Lower leg skin (tissue), 4 donors: Measurements from ENCODE around the gene CDC42. TPM values are rescaled to one million over a fixed set of nuclear protein-coding genes. Genes with fewer than 3 reads are reported as not detected.

Source experiments
- DNase-seq, 2 donors: peaks; one replicate each; pipeline ENCODE4 v3.0.0-alpha.2; 2019; ENCODE audit warnings: low spot score in 2 of 2
- H3K4me3 ChIP-seq: fragments of 200-600 bp; sonication (generic); 2 replicates; pipeline ENCODE4 v1.5.1; 2017; ENCODE audit warnings: mild to moderate bottlenecking, low read depth; ENCODE audit not compliant: poor library complexity, severe bottlenecking
- POLR2A ChIP-seq, 2 donors: fragments of 450-650 bp; IDR thresholded peaks; one replicate each; pipeline ENCODE4 v1.6.1; 2016 to 2017; ENCODE audit warnings: antibody characterized with exemption in 2 of 2, mild to moderate bottlenecking in 1 of 2, moderate library complexity in 1 of 2
- WGBS, 2 donors: methylation state at CpG; one replicate each; pipeline ENCODE4 v1.1.5; 2018; 5-methylcytosine and 5-hydroxymethylcytosine counted together
- intact Hi-C: fragments of 100-400 bp; cut with DNase I; formaldehyde crosslinking; loops from one replicate; pipeline ENCODE4 v1.15.0; 2023; ENCODE audit warnings: low total_unique reads
- total RNA-seq, 4 donors: library from RNA; depleted of rRNA; stranded (reverse); fragments of >200 nt; gene quantifications; one replicate each; pipeline ENCODE4 v1.1.0, GENCODE V29; 2016
- TF ChIP-seq, protein P1 (sequence below), 3 donors: fragments of 450-650 bp; IDR thresholded peaks; one replicate each; pipeline ENCODE4 v1.5.1; 2016; ENCODE audit warnings: antibody characterized with exemption in 3 of 3, mild to moderate bottlenecking in 3 of 3, moderate library complexity in 2 of 3

Gene CDC42
- total RNA-seq, 4 donors from 2014 or later, result 162 to 226 (median 203) TPM

GRCh38 chr1:22127731-22128130, 75.2 kb downstream of the CDC42 start:
- 68 to 75% methylated on average over 3 of the region's 3 CpGs for WGBS, 2 donors
- DNase-seq, result no peak
- TF ChIP-seq, protein P1, sequence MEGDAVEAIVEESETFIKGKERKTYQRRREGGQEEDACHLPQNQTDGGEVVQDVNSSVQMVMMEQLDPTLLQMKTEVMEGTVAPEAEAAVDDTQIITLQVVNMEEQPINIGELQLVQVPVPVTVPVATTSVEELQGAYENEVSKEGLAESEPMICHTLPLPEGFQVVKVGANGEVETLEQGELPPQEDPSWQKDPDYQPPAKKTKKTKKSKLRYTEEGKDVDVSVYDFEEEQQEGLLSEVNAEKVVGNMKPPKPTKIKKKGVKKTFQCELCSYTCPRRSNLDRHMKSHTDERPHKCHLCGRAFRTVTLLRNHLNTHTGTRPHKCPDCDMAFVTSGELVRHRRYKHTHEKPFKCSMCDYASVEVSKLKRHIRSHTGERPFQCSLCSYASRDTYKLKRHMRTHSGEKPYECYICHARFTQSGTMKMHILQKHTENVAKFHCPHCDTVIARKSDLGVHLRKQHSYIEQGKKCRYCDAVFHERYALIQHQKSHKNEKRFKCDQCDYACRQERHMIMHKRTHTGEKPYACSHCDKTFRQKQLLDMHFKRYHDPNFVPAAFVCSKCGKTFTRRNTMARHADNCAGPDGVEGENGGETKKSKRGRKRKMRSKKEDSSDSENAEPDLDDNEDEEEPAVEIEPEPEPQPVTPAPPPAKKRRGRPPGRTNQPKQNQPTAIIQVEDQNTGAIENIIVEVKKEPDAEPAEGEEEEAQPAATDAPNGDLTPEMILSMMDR (IDR thresholded peaks at IDR 0.05), result no peak
- TF ChIP-seq POLR2A (IDR thresholded peaks at IDR 0.05), result no peak
- intact Hi-C loops, result loop anchor here (10.0 kb wide), 1 partner anchor 287 kb away; no protein-coding TSS in a partner anchor
- H3K4me3 ChIP-seq, result no peak overlapping the region

- WGBS, 2 donors, result 70 to 74% methylated on average over 12 of the region's 12 CpGs
- no peak for DNase-seq
- TF ChIP-seq, protein P1 (IDR thresholded peaks at IDR 0.05), result no peak
- TF ChIP-seq POLR2A (IDR thresholded peaks at IDR 0.05), result no peak
Observed at GRCh38 chr1:22128392-22128791, 75.9 kb downstream of the CDC42 start.

DNA sequence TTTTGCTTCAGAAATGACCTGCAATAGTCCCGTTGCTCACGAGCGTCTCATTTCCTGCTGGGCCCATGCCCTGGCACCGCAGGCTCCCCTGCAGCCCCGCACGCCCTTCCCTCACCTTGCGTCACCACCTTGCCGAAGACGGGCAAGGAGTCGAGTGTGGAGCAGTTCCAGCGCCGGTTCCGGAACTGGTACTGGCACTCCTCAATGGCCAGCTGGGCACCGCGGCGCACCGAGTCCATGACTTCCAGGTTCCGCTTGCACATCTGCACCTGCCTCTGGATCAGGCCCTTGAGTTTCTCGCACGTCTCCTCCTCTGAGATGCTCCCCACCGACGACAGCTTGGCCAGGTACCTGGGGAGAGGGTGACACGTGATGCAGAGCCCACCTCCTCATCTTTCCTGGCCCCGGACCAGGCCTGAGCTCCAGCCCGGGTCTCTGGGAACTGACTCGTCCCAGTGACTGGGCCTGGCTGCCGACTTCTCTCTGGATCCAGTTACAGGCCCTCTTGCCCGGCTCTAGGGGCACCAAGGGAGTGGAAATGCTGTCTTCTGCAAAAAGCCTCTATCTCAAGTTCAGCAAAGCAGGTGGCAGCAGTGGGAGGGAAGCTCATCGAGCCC, 77.1 kb downstream of the CDC42 start:
- TF ChIP-seq, protein P1 (IDR thresholded peaks at IDR 0.05), result no peak
- TF ChIP-seq POLR2A (IDR thresholded peaks at IDR 0.05), result no peak
- WGBS, 2 donors, result 81 to 89% methylated on average over 29 of the region's 29 CpGs
- H3K4me3 ChIP-seq, result no peak overlapping the region
- intact Hi-C loops, result loop anchor here (10.0 kb wide), 2 partner anchors 145 to 285 kb away; no protein-coding TSS in a partner anchor
- DNase-seq, result no peak

More at GRCh38 chr1:22128392-22128791, 75.9 kb downstream of the CDC42 start:
- H3K4me3 ChIP-seq, result no peak overlapping the region
- intact Hi-C loops, result loop anchor here (10.0 kb wide), 1 partner anchor 286 kb away; no protein-coding TSS in a partner anchor

GRCh38 chr1:22131062-22131461, 78.6 kb downstream of the CDC42 start:
- intact Hi-C loops, result loop anchor here (10.0 kb wide), 1 partner anchor 144 kb away; no protein-coding TSS in a partner anchor
- TF ChIP-seq, protein P1 (IDR thresholded peaks at IDR 0.05), result no peak
- no peak for TF ChIP-seq POLR2A (IDR thresholded peaks at IDR 0.05)
- no peak for DNase-seq
- no peak overlapping the region for H3K4me3 ChIP-seq
- 65 to 76% methylated on average over 4 of the region's 4 CpGs for WGBS, 2 donors

- H3K4me3 ChIP-seq, result no peak overlapping the region
- WGBS, 2 donors, result 22 to 28% methylated on average over 7 to 8 of the region's 10 CpGs
- TF ChIP-seq, protein P1 (IDR thresholded peaks at IDR 0.05), result no peak
- TF ChIP-seq POLR2A (IDR thresholded peaks at IDR 0.05), result no peak
- no peak for DNase-seq
- intact Hi-C loops, result loop anchor here (10.0 kb wide), 1 partner anchor 143 kb away; no protein-coding TSS in a partner anchor
Observed at GRCh38 chr1:22131875-22132486, 79.5 kb downstream of the CDC42 start.
